ENCODE results near the gene STXBP4.

DNA sequence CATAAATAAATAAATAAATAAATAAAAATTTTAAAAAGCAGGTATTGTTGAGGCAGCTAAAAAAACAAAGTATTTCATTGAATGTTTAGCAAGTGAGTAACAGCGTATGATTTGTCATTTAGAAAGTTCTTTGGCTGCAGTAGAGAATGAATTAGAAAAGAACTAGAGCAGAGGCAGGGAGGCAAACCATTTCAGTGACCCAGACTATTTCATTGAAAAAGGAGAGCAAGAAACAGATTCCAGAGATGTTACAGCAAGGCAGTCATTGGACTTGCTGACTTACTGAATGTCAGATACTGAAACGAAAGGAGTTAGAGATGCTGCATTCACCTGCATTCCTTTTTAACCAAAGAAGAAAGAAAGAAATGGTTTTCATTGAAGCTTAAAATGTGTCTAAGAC, 190.7 kb downstream of the STXBP4 start:
- no peak for TF ChIP-seq POLR2AphosphoS5 (IDR thresholded peaks at IDR 0.05; ENCODE audit: low read depth, low read length)
- TF ChIP-seq, protein P1, sequence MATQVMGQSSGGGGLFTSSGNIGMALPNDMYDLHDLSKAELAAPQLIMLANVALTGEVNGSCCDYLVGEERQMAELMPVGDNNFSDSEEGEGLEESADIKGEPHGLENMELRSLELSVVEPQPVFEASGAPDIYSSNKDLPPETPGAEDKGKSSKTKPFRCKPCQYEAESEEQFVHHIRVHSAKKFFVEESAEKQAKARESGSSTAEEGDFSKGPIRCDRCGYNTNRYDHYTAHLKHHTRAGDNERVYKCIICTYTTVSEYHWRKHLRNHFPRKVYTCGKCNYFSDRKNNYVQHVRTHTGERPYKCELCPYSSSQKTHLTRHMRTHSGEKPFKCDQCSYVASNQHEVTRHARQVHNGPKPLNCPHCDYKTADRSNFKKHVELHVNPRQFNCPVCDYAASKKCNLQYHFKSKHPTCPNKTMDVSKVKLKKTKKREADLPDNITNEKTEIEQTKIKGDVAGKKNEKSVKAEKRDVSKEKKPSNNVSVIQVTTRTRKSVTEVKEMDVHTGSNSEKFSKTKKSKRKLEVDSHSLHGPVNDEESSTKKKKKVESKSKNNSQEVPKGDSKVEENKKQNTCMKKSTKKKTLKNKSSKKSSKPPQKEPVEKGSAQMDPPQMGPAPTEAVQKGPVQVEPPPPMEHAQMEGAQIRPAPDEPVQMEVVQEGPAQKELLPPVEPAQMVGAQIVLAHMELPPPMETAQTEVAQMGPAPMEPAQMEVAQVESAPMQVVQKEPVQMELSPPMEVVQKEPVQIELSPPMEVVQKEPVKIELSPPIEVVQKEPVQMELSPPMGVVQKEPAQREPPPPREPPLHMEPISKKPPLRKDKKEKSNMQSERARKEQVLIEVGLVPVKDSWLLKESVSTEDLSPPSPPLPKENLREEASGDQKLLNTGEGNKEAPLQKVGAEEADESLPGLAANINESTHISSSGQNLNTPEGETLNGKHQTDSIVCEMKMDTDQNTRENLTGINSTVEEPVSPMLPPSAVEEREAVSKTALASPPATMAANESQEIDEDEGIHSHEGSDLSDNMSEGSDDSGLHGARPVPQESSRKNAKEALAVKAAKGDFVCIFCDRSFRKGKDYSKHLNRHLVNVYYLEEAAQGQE (IDR thresholded peaks at IDR 0.05; ENCODE audit: insufficient read depth in 1 of 2, low read depth in 2 of 2, low read length in 2 of 2) = no peak
- no peak for TF ChIP-seq SIN3A (IDR thresholded peaks at IDR 0.05; ENCODE audit: borderline replicate concordance, insufficient read depth, low read length)
- TF ChIP-seq TAF1 (IDR thresholded peaks at IDR 0.05; ENCODE audit: borderline replicate concordance, insufficient read depth, low read length) = no peak
